ENCODE data around the gene CABYR. TPM values are rescaled to one million over a fixed set of nuclear protein-coding genes. Genes with fewer than 3 reads are reported as not detected.

Gene CABYR
- total RNA-seq, 1 donor from 2014 or later = 7.0 TPM

GRCh38 chr18:24180048-24180447, 41.2 kb downstream of the CABYR start:
- Histone ChIP-seq H3K27ac (ENCODE audit: low read depth, low read length) (no peak overlapping the region), H3K36me3 (ENCODE audit: insufficient read depth, low read length) (no peaks in the 10 kb centered on the region), H3K27me3 (ENCODE audit: insufficient read depth, low read length) (no peaks in the 10 kb centered on the region), H3K9me3 (ENCODE audit: insufficient read depth, low read depth, low read length) (no peaks in the 10 kb centered on the region), H3K9ac (ENCODE audit: low read length) (no peak overlapping the region), H3K4me3 (ENCODE audit: insufficient read depth, low read depth, low read length) (no peak overlapping the region), H2AFZ (ENCODE audit: low read depth, low read length) (no peak overlapping the region), H4K20me1 (ENCODE audit: insufficient read depth, low read length) (no peaks in the 10 kb centered on the region), H3K4me2 (ENCODE audit: low read length) (no peak overlapping the region), H3K79me2 (ENCODE audit: insufficient read depth, low read length) (no peaks in the 10 kb centered on the region), H3K4me1 (ENCODE audit: insufficient read depth, low read length) (peaks cover 7% of the 10 kb centered on the region)
- Mint-ChIP-seq H3K27me3 (ENCODE audit: low read depth, unreplicated experiment) (no peaks in the 10 kb centered on the region), H3K27ac (ENCODE audit: unreplicated experiment) (no peak overlapping the region), H3K36me3 (ENCODE audit: low read depth, unreplicated experiment) (peaks cover 10% of the 10 kb centered on the region), H3K4me1 (ENCODE audit: low read depth, unreplicated experiment) (peaks cover 18% of the 10 kb centered on the region), H3K4me3 (ENCODE audit: unreplicated experiment) (no peak overlapping the region), H3K9me3 (ENCODE audit: unreplicated experiment) (no peaks in the 10 kb centered on the region)
- DNase-seq (ENCODE audit: low read depth) (no peak), FAIRE-seq (no peak)
- no peak for TF ChIP-seq CTCF (IDR thresholded peaks at IDR 0.05; ENCODE audit: insufficient read depth, low read depth, low read length)
- no peak for TF ChIP-seq EZH2 (IDR thresholded peaks at IDR 0.05; ENCODE audit: insufficient read depth, low read length)

- DNase-seq (ENCODE audit: low read depth) = peak; percentile 66
- Mint-ChIP-seq H3K27me3 (ENCODE audit: low read depth, unreplicated experiment) (no peaks in the 10 kb centered on the region), H3K9me3 (ENCODE audit: unreplicated experiment) (no peaks in the 10 kb centered on the region), H3K4me3 (ENCODE audit: unreplicated experiment) (no peak overlapping the region), H3K36me3 (ENCODE audit: low read depth, unreplicated experiment) (peaks cover 10% of the 10 kb centered on the region), H3K27ac (ENCODE audit: unreplicated experiment) (peak overlapping the region; percentile 94), H3K4me1 (ENCODE audit: low read depth, unreplicated experiment) (peaks cover 20% of the 10 kb centered on the region)
- Histone ChIP-seq H4K20me1 (ENCODE audit: insufficient read depth, low read length) (no peaks in the 10 kb centered on the region), H3K9ac (ENCODE audit: low read length) (no peak overlapping the region), H3K79me2 (ENCODE audit: insufficient read depth, low read length) (no peaks in the 10 kb centered on the region), H2AFZ (ENCODE audit: low read depth, low read length) (no peak overlapping the region), H3K27me3 (ENCODE audit: insufficient read depth, low read length) (no peaks in the 10 kb centered on the region), H3K4me3 (ENCODE audit: insufficient read depth, low read depth, low read length) (no peak overlapping the region), H3K4me1 (ENCODE audit: insufficient read depth, low read length) (peaks cover 7% of the 10 kb centered on the region), H3K9me3 (ENCODE audit: insufficient read depth, low read depth, low read length) (no peaks in the 10 kb centered on the region), H3K27ac (ENCODE audit: low read depth, low read length) (peak overlapping the region; percentile 16), H3K4me2 (ENCODE audit: low read length) (peak overlapping the region; percentile 42), H3K36me3 (ENCODE audit: insufficient read depth, low read length) (no peaks in the 10 kb centered on the region)
- no peak for TF ChIP-seq EZH2 (IDR thresholded peaks at IDR 0.05; ENCODE audit: insufficient read depth, low read length)
- no peak for TF ChIP-seq CTCF (IDR thresholded peaks at IDR 0.05; ENCODE audit: insufficient read depth, low read depth, low read length)
- no peak for FAIRE-seq
Observed at GRCh38 chr18:24181806-24182205, 42.9 kb downstream of the CABYR start.

- H3K4me3 Mint-ChIP-seq (ENCODE audit: unreplicated experiment) = no peak overlapping the region
- no peak for TF ChIP-seq EZH2 (IDR thresholded peaks at IDR 0.05; ENCODE audit: insufficient read depth, low read length)
- TF ChIP-seq CTCF (IDR thresholded peaks at IDR 0.05; ENCODE audit: insufficient read depth, low read depth, low read length) = no peak
- no peak overlapping the region for H3K27ac Mint-ChIP-seq (ENCODE audit: unreplicated experiment)
Observed at GRCh38 chr18:24185805-24186204, 46.9 kb downstream of the CABYR start.

More at GRCh38 chr18:24185805-24186204, 46.9 kb downstream of the CABYR start:
- Histone ChIP-seq H2AFZ (ENCODE audit: low read depth, low read length) (no peak overlapping the region), H3K4me1 (ENCODE audit: insufficient read depth, low read length) (peaks cover 7% of the 10 kb centered on the region), H3K4me3 (ENCODE audit: insufficient read depth, low read depth, low read length) (no peak overlapping the region), H4K20me1 (ENCODE audit: insufficient read depth, low read length) (no peaks in the 10 kb centered on the region), H3K27ac (ENCODE audit: low read depth, low read length) (peak overlapping the region; percentile 1), H3K79me2 (ENCODE audit: insufficient read depth, low read length) (no peaks in the 10 kb centered on the region), H3K9me3 (ENCODE audit: insufficient read depth, low read depth, low read length) (no peaks in the 10 kb centered on the region), H3K27me3 (ENCODE audit: insufficient read depth, low read length) (no peaks in the 10 kb centered on the region), H3K4me2 (ENCODE audit: low read length) (no peak overlapping the region), H3K36me3 (ENCODE audit: insufficient read depth, low read length) (no peaks in the 10 kb centered on the region), H3K9ac (ENCODE audit: low read length) (no peak overlapping the region)
- peak; percentile 26 for FAIRE-seq
- H3K4me1 Mint-ChIP-seq (ENCODE audit: low read depth, unreplicated experiment) = peaks cover 33% of the 10 kb centered on the region
- H3K36me3 Mint-ChIP-seq (ENCODE audit: low read depth, unreplicated experiment) = peaks cover 4% of the 10 kb centered on the region
- peak; percentile 46 for DNase-seq (ENCODE audit: low read depth)
- no peaks in the 10 kb centered on the region for H3K27me3 Mint-ChIP-seq (ENCODE audit: low read depth, unreplicated experiment)
- no peaks in the 10 kb centered on the region for H3K9me3 Mint-ChIP-seq (ENCODE audit: unreplicated experiment)

All from astrocyte (in vitro differentiated cells and primary cell).